GM21390 (cell line): ENCODE data around the gene NTM.

Source experiments
- ATAC-seq: cut with Tn5 transposase; IDR thresholded peaks from one replicate; pipeline ENCODE4 v1.9.1; 2021; ENCODE audit not compliant: unreplicated experiment

The NTM gene

DNA sequence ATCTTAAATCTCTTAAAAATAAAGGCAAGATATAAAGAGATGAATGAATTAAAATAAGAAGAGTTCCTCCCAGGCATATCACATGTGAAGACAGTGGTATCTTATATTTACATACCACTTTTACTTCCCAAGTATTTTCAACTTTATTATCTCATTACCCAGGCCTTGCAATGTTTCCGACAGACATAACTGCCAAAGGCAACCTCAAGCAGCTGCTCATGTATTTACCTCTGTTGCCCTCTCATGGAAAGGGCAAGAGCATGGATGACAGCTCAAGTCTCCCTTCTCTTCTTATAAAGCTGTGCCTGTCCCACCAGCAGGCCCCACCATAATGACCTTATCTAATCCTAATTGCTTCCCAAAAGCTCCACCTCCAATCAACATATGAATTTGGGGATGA lies 894.2 kb downstream of the NTM start:
- ATAC-seq = no peak

DNA sequence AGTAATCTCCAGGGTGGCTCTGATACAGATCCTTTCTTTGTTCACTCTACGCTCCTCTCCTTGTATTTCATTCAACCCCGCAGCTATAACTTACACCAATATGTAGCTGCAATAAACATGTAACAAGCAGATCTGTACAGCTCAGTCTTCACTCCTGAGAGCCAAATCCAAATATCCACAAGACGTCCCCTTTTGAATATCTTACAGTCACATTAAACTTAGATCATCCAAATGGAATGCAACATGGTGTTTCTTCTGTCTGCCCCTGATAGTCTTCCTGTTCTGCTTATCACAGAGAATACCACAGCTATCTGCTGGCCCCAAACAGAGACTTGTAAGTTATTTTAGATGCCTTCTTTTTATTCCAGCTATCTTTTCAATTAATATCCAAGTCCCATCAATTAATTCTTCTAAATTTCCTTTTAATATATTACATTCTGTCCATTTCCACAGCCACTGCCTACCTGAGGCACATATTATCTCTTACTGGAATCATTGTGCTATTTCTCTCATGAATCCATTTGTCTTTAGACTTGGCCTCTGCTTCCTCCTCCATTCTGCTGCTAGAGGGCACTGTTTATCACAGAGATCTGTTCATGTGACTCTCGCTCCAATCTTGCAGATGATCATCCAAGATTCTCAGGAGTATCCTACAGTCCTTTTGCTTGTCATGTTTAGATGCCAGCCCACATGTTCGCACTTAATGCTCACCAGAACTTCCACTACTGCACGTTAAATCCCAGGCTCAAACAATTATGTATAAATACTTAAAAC lies 908.6 kb downstream of the NTM start:
- no peak for ATAC-seq

DNA sequence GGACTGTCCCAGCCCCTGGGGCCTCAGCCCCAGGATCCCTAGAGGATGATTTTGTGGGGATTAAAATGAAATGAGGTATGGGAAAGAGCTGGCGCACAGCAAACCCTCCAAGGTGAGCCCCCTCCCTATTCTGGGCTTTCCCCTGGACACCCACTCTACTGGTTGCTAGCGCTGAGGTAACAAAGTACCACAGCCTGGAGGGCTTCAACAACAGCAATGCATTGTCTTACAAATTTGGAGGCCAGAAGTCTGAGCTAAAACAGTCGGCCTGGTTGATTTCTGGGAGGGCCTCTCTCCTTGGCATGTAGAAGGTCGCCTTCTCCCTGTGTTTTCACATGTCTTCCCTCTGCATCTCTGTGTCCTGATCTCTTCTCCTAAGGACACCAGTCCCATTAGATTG lies 913.6 kb downstream of the NTM start:
- ATAC-seq = no peak

DNA sequence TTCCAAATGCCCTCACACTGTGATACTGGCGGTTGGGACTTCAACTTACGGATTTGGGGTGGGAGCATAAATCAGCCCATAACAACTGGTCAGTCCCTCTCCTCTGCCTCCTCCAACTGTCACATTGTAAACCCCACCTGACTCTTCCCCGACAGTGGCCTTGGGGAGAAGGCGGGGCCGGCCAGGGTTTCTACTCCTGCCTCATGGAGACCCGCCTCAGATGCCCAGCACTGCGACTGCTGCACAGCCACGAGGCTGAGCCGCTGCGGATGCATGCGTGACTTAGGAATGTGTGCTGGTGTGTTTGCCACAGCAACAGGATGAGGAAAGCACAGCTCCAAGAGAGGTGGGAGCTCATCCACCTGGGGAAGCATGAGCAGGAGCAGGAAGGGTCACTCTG lies 914.2 kb downstream of the NTM start:
- ATAC-seq = no peak

DNA sequence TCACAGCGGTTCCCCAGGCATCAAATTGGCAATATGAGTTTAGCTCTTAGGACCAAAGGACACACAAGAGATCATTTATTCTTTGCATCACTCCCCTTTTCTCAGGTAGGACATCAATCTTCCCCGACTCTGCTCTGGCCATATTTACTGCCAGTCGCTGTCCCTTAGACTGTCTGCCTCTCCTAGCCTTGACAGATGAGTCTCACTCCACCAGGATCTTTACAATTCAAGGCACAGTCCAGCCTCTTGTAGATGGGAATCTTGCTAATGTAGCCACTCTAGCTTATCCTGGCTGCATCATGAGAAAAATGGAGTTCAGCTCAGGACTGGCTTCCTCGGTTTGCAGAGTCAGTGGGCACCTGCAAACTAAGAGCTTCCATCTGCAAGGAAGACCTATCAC lies 915.2 kb downstream of the NTM start:
- ATAC-seq = no peak

DNA sequence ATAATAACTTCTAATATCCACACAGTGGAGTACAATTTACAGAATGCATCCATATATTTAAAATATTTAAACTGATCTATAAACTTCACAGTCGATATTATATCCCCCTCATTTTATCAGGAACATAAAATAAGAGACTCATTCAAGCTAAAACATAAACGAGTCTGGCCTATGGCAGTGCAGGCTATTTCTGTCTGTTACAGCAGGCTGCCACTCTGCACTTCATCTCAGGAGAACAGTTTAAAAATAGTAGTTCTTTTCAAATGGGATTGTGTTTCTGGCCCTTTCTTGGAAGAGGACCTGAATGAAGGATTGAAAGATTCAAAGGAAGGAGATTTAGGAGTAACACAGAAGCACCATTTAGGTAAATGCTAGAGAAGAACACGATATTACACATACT lies 915.7 kb downstream of the NTM start:
- ATAC-seq = no peak

DNA sequence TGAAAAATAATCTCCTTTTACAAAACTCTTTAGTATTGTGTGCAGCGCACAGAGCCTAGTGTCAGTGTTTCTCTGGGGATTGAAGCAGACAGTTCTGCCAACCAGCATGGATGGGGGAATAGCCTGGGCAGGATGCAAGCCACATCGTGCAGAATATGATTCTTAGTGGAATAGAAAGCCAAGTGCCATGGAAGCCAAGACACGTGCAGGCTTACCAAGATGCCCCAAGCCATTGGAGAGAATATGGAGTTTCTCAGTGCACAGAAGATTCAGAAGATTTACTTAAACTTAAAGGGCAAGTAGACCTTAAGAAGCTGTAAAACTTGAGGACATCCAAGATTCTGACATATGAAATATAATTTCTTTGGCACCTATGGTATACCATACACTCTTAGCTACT lies 917.6 kb downstream of the NTM start:
- ATAC-seq = no peak

DNA sequence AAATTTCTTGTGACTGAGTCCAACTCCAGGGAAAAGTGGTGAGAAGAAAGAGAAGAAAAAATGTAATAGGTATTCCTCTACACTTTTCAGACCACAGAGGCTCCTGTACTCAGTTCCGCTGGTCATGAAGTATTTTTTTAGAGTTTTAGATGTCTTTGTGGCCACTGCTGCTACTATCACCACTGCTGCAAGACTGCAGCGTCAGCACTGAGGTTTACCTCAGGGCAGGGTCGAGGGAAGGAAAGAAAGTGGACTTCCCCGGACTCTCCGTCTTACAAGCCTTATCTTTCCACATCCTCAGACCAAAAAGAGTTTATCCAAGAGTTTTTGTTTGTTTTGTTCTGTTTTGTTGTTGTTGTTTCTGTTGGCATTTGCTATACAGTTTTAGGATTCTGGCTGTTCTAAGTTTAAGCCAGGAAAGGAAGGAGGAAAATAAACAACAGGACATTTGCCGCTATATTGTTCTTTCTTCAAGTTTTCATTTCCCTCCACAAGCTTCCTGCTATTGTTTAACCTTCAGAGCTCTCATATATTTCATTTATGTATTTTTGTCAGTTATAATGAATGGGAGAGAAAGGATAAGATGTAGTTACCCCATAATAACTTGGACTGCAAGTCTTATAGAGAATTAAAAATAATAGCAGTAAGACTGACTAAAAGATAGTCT lies 919.3 kb downstream of the NTM start:
- no peak for ATAC-seq

DNA sequence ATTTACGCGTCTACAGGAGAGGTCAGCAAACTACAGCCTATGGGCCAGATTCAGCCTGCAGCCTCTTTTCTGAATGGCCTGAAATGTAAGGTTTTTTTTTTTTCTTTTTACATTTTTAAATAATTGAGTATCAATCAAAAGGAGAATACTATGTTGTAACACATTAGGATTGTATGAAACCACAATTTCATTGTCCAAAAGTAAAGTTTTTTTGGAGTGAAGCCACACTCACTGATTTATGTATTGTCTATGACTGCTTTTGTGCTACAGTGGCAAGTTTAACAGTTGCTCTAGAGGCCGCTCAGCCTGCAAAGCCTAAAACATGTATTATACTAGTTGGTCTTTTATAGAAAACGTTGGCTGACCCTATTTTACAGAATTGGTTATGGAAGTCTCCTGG lies 923.2 kb downstream of the NTM start:
- ATAC-seq = no peak

DNA sequence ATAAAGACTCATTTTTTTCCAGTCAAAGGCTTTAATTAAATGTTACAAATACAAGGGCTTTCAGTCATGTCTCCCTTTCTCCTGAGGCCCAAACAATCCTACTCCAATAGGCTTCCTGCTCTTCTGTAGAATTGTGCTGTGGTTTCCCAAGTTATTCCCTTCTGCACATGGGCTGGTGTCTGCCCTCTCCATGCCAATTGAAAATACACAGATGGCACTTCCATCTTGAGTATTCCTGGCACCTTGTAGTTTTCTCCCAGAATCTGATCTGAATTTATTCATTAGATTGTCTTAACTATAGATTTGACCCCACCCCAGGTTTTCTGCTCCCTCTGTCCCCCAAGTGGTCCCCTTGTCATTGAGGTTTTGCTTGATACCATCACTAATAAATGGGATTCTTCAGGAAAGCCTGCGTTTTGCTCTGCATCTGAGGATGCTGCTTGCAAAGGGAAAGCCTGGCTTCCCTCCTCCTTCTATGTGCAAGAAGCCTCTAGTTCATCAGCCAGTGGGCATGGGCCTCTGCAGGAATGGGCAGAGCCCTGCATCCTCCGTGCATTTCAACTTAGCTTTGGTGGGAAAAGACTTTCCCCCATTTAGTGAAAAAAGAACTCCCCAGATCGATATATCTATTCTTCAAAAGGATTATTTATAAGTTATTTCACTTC lies 926.7 kb downstream of the NTM start:
- ATAC-seq = no peak

DNA sequence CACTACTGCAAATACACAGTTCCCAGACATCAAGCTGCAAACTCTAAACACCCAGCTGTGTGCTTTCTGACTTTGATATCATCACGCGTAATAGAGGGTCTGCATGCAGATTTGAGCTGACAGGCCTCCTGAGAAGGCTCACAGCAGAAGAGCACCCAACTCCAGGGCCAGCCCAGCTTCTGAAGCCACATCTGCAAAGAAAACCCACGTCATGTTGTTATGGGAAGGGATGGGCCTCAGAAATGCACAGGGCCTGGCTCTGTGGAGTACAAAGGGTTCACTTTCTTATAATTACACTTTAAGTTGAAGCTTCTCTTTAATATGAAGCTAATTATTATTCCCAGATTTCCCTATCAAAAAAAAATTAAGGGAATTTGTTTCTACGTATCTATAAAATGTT lies 927.9 kb downstream of the NTM start:
- ATAC-seq = no peak

DNA sequence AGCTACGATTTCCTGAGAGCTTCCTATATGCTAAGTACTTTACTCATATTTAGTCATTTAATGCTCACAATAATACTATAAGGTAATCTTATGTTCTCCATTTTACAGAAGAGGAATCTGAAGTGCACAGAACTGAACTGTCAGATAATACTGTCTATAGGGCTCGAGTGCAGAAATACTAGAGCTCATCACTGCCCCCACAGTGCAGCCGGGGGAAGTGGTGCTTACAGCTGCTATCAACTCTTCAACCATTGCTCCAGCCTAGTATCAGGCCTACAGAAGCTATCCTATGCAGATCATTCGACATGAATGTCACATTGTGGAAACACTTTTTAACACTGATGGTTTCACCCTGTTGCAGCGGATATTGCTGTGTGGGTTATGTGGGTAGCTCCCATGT lies 929.9 kb downstream of the NTM start:
- ATAC-seq = no peak

DNA sequence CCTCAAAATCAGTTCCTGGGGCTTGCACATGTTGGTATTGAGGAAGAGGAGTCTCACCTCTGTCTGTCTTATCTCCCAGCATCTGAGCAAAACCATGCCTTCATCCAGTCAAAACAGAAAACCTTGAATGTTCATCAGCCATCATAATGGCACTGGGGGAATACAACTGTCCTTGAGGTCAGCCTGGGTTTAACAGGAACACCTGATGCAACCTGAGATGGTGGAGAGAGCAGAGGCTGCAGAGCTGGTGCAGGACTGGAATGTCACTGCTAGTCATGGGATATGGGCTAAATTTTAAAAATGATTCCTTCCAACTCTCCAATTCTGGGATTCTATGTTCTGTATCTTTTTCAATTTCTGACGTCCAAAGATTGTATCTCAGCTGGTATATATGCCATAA lies 931.0 kb downstream of the NTM start:
- ATAC-seq = no peak

DNA sequence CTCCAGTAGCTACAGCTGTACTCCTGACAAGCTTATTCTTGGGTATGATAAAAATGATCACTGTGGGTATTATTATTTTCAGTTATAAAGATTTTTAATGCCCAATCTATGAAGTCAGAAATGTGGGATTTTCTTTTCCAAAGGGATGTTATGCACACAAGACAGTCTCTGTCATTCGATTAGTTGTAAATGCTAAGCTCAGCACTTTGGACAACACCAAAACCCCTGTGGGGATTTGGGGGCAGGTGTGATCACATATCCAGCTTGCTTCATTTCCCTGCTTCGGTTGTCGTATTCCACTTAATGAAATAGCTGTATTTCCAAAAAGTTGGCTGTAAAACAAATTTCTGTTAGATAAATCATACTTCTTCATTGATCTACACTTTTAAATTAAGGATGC lies 931.5 kb downstream of the NTM start:
- ATAC-seq = no peak

DNA sequence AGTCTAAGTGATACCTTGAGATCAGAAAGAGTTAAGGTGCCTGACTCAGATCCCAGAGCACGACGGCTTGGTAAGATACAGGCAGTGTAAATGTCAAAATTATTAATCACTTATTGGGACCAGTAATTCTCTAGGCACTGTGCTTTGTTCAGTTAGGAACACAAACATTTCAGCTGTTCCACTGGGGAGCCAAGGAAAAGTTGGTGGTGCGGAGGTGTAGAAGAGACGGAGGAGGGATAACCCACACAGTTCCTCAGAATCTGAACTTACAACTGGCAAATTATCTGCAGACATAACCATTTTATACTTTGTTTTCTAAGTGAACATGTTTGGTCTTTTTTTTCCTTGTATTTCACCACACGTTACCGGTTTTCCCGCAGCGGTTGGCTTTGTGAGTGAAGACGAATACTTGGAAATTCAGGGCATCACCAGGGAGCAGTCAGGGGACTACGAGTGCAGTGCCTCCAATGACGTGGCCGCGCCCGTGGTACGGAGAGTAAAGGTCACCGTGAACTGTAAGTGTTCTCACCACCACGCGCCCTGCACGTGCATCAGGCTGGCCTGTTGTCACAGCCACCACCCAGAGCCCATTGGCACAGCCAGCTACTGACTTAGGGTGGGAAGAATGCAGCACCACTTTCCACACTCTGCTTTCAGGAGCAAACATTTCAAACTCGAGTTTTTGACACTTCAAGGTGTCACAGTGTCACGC lies 937.0 kb downstream of the NTM start:
- ATAC-seq = no peak

DNA sequence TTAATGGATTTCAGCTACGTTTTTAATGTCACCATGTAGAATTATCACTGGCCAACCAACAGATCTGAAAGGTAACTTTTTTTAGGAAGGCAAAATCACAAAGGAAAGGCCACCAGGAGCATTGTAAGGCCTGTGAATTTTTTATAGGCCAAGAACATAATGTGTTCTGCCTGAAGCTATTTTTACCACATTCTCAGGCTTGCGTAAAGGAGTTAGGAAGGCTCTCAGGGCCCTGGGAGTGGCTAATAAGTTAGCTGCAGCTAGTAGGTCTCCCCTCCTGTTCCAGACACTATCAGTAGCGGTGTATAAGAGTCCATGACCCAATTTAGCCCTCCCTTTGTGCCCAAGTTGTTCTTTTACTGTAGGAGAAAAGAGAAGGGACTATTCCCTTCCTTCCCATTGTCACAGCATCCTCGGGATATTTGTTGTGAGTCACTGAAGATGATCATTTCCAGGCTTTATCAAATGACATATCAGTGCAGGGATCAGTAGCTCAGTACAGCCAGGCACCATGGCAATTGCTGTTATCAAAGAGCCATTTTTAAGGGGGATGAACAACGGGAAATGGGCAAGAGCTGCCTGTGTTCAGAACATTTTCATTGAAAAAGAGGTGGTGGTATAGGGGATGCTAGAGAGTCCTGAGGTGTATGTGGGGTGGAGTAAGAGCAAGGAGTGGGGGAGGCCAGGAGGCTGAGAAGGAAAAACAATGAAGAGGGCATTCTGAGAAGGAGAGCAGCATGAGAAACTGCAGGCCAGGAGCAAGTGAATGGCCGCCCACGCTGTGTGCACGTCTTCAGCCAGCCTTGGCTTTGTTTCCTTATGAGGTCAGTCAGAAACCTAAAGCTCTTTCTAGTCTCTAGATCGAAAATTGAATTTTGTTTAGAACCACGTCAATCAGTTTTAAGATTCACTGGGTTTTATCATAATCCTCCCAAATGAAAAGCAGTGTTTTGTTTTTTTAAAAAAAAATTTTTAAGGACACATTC lies 940.3 kb downstream of the NTM start:
- no peak for ATAC-seq

DNA sequence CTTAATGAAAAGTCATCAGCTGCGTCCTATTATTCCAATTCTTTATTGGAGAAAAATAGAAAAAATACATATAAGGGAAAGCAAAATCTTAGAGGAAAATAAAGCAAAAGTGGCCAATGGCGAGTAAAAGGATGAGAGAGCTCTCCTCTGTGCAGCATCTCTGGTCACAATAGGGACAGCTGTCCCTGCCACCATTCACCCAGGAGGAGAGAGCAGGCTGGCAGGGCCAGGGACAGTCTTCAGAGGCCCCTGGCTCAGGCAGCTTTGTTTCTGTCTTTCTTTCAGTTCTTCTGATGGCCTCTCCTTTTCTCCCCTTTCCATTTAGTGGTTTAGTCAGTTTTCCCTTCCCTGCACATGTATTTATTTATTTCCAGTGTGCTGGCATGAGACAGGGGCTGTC lies 941.3 kb downstream of the NTM start:
- no peak for ATAC-seq

DNA sequence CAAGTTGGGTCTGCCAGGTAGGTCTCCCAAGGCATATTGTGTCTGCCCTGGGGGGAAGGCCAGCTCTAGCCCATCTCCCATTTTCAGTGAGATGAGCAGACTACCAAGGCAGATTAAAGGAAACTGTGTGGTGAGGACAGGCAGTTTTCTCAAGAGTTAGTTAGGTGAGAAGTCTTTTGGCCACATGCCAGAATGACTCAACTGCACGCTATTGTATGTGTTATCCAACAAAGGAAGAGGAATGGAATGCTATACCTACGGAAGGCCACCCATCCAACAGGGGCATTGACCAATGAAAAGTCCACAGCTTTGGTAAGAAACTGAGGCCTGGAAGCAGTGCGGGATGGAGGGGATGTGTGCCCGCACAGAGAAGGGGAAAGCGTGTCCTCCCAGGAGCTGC lies 941.7 kb downstream of the NTM start:
- no peak for ATAC-seq

DNA sequence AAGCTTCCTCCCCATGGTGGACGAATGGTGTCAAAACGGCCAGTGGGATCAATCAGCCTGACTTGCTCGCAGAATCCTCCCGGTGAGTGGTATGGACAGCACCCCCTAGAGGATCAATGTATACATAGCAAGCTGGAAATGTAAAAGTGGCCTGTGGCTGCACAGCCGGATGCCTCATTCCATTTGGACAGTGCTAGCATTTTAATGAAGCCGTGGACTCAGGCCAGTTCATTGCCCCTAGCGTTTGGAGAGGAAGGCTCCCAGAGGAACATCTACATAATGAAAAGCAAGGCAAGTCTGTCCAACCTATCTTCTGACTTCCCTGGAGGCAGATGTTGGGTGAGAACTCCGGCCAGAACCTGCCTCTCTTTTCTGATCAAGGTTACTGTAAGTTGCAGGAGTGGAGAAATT lies 942.3 kb downstream of the NTM start:
- no peak for ATAC-seq

DNA sequence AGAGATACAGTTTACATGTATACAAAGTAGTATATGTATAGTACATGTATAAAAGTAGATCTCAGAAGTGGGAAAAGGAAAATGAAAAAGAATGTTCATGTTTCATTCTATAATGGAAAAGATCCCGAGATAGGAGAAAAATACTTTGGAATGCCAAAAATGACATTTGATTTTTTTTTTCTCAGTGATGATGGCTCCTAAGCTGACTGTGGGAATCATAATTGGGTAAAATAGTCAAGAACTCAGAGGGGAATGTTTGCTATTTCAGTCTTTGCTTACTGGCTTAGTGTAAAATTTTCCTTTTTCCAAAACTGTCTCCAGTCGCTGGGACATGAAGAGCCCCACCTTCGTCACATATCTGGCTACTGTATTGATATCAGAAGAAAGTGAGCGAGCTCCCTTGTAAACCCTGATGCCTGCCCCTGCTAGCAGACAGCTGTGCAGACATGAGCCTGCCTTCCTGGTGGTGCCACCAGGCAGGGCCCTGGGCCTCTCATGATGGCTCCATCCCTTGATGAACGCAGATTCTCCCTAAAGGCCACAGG lies 944.6 kb downstream of the NTM start:
- no peak for ATAC-seq
